ENCODE data around the gene IRF4. TPM values are rescaled to one million over a fixed set of nuclear protein-coding genes. Genes with fewer than 3 reads are reported as not detected.

IRF4 gene
- total RNA-seq, 2 experiments from 2014 or later: 16.9 to 20.8 TPM

GRCh38 chr6:396126-396520, 4.6 kb downstream of the IRF4 start:
- DNase-seq (no peak), ATAC-seq (ENCODE audit: poor library complexity) (no peak)
- TF ChIP-seq, protein P1, sequence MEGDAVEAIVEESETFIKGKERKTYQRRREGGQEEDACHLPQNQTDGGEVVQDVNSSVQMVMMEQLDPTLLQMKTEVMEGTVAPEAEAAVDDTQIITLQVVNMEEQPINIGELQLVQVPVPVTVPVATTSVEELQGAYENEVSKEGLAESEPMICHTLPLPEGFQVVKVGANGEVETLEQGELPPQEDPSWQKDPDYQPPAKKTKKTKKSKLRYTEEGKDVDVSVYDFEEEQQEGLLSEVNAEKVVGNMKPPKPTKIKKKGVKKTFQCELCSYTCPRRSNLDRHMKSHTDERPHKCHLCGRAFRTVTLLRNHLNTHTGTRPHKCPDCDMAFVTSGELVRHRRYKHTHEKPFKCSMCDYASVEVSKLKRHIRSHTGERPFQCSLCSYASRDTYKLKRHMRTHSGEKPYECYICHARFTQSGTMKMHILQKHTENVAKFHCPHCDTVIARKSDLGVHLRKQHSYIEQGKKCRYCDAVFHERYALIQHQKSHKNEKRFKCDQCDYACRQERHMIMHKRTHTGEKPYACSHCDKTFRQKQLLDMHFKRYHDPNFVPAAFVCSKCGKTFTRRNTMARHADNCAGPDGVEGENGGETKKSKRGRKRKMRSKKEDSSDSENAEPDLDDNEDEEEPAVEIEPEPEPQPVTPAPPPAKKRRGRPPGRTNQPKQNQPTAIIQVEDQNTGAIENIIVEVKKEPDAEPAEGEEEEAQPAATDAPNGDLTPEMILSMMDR (IDR thresholded peaks at IDR 0.05): no peak
- H3K27ac ChIP-seq (ENCODE audit: low read depth in 1 of 2, low read length in 2 of 2): no peak overlapping the region
- H3K4me3 ChIP-seq (ENCODE audit: low read length): no peak overlapping the region
- H3K27me3 ChIP-seq (ENCODE audit: control insufficient read depth in 1 of 2, insufficient read depth in 2 of 2, low read length in 2 of 2): no peaks in the 10 kb centered on the region
- Mint-ChIP-seq H3K9me3 (no peaks in the 10 kb centered on the region), H3K4me3 (peak overlapping the region; percentile 20), H3K36me3 (ENCODE audit: low read depth) (peaks cover 29% of the 10 kb centered on the region), H3K27ac (no peak overlapping the region), H3K4me1 (ENCODE audit: low read depth) (peaks cover 33% of the 10 kb centered on the region), H3K27me3 (peaks cover 5% of the 10 kb centered on the region)
- peaks cover 17% of the 10 kb centered on the region for H3K36me3 ChIP-seq (ENCODE audit: insufficient read depth, low read length)
- CTCF ChIA-PET: no interaction called here
- intact Hi-C loops (cut with DNase I, micrococcal nuclease): loop anchor here in 1 of 2 experiments (5.0 kb wide), 1 partner anchor 96 kb away; no protein-coding TSS in a partner anchor
- POLR2A ChIA-PET: no interaction called here
- H3K4me1 ChIP-seq (ENCODE audit: insufficient read depth, low read length): peaks cover 48% of the 10 kb centered on the region
- H3K9me3 ChIP-seq (ENCODE audit: control insufficient read depth in 1 of 2, insufficient read depth in 1 of 2, low read length in 2 of 2): no peaks in the 10 kb centered on the region

- intact Hi-C loops (cut with DNase I, micrococcal nuclease): loop anchor here in 1 of 2 experiments (5.0 kb wide), 1 partner anchor 95 kb away; no protein-coding TSS in a partner anchor
- peak overlapping the region; percentile 12 for H3K27ac Mint-ChIP-seq
- ChIA-PET POLR2A (interaction anchor here (1.2 kb wide), 2 partner anchors 13 to 94 kb away, joined by 3 read pairs; no protein-coding TSS in a partner anchor), CTCF (no interaction called here)
- no peaks in the 10 kb centered on the region for H3K9me3 ChIP-seq (ENCODE audit: control insufficient read depth in 1 of 2, insufficient read depth in 1 of 2, low read length in 2 of 2)
- H3K27ac ChIP-seq (ENCODE audit: low read depth in 1 of 2, low read length in 2 of 2): no peak overlapping the region
- H3K27me3 ChIP-seq (ENCODE audit: control insufficient read depth in 1 of 2, insufficient read depth in 2 of 2, low read length in 2 of 2): no peaks in the 10 kb centered on the region
- peaks cover 17% of the 10 kb centered on the region for H3K36me3 ChIP-seq (ENCODE audit: insufficient read depth, low read length)
- H3K9me3 Mint-ChIP-seq: no peaks in the 10 kb centered on the region
- ATAC-seq (ENCODE audit: poor library complexity) (no peak), DNase-seq (no peak)
- no peak overlapping the region for H3K4me3 ChIP-seq (ENCODE audit: low read length)
- H3K4me1 ChIP-seq (ENCODE audit: insufficient read depth, low read length): peaks cover 48% of the 10 kb centered on the region
- peaks cover 36% of the 10 kb centered on the region for H3K4me1 Mint-ChIP-seq (ENCODE audit: low read depth)
- peak overlapping the region; percentile 6 for H3K4me3 Mint-ChIP-seq
- H3K27me3 Mint-ChIP-seq: peaks cover 5% of the 10 kb centered on the region
- H3K36me3 Mint-ChIP-seq (ENCODE audit: low read depth): peaks cover 31% of the 10 kb centered on the region
- TF ChIP-seq, protein P1 (IDR thresholded peaks at IDR 0.05): no peak
Measured at GRCh38 chr6:397056-397455, 5.5 kb downstream of the IRF4 start.

DNA sequence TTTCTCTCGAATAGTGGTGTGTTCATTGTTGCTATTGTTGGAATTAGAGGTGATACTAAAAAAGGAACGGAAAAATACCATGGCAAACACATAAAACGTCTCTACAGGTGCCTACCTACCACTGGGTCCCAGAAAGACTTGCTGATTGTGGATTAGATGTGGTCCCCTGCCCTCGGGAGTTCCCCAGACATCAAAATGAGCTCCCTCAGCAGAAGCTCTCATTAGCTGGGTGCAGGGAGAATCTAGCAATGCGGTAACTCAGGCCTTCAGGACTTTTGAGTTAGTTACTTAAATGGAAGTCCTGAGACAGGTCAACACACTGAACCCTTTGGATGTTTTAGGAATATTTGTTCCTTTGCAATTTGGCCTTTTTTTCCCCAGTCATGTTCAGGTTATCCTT, 6.1 kb downstream of the IRF4 start:
- TF ChIP-seq, protein P1 (IDR thresholded peaks at IDR 0.05): no peak
- DNase-seq (no peak), ATAC-seq (ENCODE audit: poor library complexity) (no peak)
- no peak overlapping the region for H3K27ac ChIP-seq (ENCODE audit: low read depth in 1 of 2, low read length in 2 of 2)
- ChIA-PET POLR2A (interaction anchor here (1.1 to 1.2 kb wide), 3 partner anchors 12 to 93 kb away, joined by 3 read pairs; no protein-coding TSS in a partner anchor), CTCF (interaction anchor here (0.5 to 1.5 kb wide), 3 partner anchors 11 to 105 kb away, joined by 3 read pairs; no protein-coding TSS in a partner anchor)
- Mint-ChIP-seq H3K9me3 (no peaks in the 10 kb centered on the region), H3K4me1 (ENCODE audit: low read depth) (peaks cover 41% of the 10 kb centered on the region), H3K27me3 (peaks cover 5% of the 10 kb centered on the region), H3K4me3 (peak overlapping the region; percentile 6), H3K36me3 (ENCODE audit: low read depth) (peaks cover 33% of the 10 kb centered on the region), H3K27ac (peak overlapping the region; percentile 12)
- no peaks in the 10 kb centered on the region for H3K27me3 ChIP-seq (ENCODE audit: control insufficient read depth in 1 of 2, insufficient read depth in 2 of 2, low read length in 2 of 2)
- intact Hi-C loops (cut with DNase I, micrococcal nuclease): loop anchor here in 1 of 2 experiments (5.0 kb wide), 1 partner anchor 95 kb away; no protein-coding TSS in a partner anchor
- peaks cover 43% of the 10 kb centered on the region for H3K4me1 ChIP-seq (ENCODE audit: insufficient read depth, low read length)
- H3K9me3 ChIP-seq (ENCODE audit: control insufficient read depth in 1 of 2, insufficient read depth in 1 of 2, low read length in 2 of 2): no peaks in the 10 kb centered on the region
- H3K4me3 ChIP-seq (ENCODE audit: low read length): no peak overlapping the region
- H3K36me3 ChIP-seq (ENCODE audit: insufficient read depth, low read length): peaks cover 17% of the 10 kb centered on the region
